HG03442 (cell line): ENCODE measurements around the gene KRT77.
"Not testable (repeated sequence)": the region's sequence is repeated elsewhere in the genome, so short reads cannot be mapped to it uniquely, and the experiment has no call there.

ENCODE experiments used
- ATAC-seq: cut with Tn5 transposase; IDR thresholded peaks from one replicate; pipeline ENCODE4 v1.9.1; 2021; ENCODE audit warnings: mild to moderate bottlenecking, moderate library complexity; ENCODE audit not compliant: unreplicated experiment

Gene KRT77

GRCh38 chr12:52703424-52703823 is at the start of gene KRT77:
Gene KRT77, minus strand, starts transcription at chr12:52703524. Its CDS starts 90 bp downstream, at chr12:52703434.
- ATAC-seq, result no peak

GRCh38 chr12:52752516-52752915 is 49.2 kb upstream of the KRT77 start:
- no peak for ATAC-seq

DNA sequence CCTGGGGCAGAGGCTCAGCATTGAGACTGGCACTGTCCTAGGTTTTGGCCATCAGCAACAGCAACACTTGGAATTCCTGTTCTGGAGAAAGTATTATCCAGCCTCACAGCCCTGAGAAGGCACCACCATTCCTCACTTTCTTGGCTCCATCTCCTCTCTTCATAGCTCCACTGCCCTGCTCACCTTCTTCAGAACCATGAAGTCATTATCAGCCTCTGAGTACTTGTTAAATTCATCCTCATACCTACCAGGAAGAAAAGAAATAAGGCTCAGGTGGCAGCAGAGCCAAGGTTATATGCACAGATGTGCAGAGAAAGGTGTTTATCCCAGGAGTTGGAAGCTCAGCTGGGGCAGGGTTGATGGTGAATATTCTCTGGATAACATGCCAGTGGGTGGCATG is 48.5 kb upstream of the KRT77 start:
- ATAC-seq, result no peak

- ATAC-seq, result not testable (repeated sequence)
These were observed 47.2 kb upstream of the KRT77 start for GRCh38 chr12:52750532-52750931.

DNA sequence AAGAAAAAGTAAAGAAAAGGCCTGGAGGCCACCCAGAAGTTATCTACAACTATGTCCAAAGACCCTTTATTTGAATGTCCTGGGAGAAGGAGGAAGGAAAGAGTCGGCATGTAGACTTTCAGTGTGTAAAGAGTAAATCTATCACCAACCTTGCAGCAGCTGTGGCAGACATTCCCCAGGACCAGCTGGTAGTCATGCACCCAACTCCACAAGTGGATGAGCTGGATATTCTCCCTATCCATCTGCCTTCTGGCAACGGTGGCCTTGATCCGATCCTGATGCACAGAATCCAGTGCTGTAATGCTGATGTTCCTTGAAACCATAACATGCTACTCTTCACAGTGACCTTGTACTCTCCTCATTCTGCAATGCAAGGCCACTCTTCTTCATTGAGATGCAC is 46.5 kb upstream of the KRT77 start:
- ATAC-seq, result no peak

GRCh38 chr12:52748578-52748977 is 45.3 kb upstream of the KRT77 start:
- ATAC-seq, result no peak

GRCh38 chr12:52745554-52745953 is 42.2 kb upstream of the KRT77 start:
- ATAC-seq, result no peak

DNA sequence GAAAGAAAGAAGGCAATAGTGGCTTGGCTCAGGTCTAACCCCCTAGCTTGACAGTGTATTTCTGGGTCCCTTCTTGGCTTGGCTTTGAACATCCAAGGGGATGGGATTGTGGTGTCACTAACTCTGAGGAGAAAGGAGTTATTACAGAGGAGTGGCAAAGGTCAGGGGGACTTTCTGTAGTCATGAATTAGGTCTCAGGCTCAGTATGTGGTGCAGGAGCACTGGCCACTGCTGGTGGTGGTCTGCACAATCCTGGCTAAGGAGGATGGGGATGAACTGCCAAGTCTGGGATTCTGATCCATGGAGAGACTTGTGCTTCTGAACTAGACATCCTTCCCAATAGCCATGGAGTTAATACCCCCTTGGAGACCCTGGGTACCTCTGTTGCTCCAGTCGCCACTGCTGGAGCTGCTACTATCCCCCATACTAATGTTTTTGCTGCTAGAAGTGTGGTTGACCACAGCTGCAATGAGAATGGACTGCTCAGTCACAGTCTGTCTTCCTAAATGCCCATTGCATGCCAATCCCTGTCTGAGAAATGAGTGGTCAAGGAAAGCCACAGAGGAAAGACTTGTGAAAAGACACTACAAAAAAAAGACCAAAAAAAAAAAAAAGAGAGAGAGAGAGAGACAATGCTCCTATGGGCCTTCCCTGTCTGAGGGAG is 41.3 kb upstream of the KRT77 start:
- no peak for ATAC-seq

DNA sequence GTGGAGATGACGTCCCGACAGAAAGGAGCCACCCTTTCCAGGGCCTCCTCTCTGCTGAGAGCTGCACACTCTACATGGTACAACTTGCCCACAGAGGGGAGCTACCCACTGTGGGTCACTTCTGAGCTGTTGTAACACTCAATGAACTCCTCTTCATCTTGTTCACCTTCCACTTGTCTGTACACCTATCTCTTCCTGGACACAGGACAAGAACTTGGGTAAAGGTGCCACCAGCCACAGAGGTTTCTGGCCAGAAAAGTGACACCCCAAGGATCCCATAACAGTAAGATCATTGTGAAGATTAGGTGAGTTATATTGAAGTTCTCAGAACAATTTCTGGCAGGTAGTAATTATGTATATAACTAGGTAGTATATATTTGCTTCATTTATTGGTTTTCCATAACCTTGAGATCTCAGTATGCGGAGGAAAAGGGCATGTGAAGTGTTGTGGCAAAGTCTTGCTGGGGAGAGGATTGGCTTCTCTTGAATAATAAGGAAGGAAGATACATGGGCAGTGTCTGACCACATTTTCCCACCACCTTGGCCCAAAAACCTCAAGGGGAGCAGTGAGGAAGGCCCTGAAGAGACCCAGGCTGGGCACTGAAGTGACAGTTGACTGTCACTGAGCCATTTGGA is 39.6 kb upstream of the KRT77 start:
- no peak for ATAC-seq

DNA sequence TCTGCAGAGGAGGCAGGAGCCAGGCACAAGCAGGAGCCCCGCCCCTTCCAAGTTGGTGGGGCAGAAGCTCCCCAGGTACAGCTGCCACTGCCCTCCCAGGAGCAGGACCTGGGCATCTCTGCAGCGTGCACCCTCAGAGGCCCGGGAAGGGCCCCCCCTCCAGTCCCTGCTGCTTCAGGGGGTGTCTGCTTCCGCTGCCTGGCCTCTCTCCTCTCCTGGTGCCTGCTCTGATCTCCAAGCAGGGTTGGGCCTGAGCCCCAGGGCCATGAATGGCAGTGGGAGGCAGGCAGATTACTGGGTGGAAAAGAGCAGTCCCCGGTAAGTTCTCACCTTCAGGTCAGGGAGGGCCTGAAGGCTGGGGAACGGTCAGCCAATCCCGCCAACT is 38.9 kb upstream of the KRT77 start:
- no peak for ATAC-seq

DNA sequence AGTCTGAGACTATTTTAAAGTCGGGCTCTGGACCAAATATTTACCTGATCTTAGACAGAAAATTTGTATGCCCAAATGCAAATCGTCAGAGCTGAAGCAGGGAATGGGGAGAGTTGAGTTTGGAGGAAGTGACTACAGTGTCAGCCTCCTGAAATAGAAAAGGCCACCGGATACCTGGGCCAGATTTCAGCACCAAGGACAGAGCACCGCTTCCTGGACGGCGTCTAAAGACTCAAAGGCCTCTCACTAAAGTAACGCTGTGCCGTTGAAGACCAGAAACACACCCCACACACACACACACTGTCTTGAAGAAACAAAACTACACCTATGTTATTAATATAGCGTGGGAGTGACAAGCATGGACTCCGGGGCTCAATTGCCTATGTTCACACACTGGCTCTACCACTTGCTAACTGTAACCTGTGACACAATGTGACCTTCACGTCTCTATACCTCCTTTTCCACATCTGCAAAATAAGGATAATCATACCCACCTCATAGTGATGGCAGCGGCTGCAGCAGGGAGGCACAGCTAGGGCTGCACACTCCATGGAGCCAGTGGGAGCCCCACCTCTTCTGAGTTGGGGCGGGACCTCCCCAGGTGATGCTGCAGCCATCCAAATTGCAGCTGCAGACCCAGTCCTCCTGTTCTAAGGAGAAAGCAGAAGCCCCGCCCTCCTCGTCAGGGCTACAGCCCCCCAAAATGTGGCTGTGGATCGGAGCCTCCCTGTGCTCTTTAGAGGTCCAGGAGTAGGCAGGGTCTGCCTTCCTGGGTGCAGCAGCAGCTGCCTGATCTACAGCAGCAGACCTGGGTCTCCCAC is 38.3 kb upstream of the KRT77 start:
- no peak for ATAC-seq

- ATAC-seq, result no peak
These were observed 37.3 kb upstream of the KRT77 start for GRCh38 chr12:52740584-52740983.

- no peak for ATAC-seq
These were observed 36.6 kb upstream of the KRT77 start for GRCh38 chr12:52739963-52740362.

DNA sequence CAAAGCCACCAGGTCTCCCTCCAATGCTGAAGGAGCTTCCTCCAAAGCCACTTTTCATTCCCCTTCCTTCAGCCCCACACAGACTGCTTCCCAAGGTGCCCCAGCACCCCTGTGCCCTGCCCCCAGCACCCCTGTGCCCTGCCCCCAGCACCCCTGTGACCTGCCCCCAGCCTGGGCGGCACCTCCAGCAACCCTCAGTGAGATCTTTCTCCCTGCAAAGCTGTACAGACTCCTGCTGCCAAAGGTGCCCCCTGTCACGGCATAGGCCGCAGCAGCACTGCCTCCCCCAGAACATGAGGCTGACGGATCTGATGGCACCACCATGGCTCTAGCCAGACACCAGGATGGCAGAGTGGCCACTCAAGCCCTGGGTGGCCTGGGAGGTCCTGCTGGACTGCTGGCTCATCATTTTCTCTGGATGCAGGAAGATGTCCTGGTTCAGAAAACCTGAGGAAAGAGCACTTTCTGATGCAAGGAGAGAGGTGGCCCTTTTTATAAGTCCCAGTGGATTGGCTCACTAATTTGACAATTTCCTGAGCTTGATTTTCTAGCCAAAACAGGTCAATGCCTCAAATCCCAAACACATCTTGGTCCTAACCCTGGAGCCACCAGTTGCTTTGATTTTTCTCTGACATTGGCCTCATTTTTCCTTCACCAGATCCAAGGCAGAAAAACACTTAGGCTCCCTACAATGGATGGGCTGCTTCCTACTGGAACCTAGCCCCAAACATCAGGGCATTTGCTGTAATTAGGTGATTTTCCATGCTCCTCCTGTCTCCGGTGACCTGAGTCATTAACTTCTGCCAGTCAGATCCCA is 32.7 kb upstream of the KRT77 start:
- ATAC-seq, result no peak

GRCh38 chr12:52735106-52735505 is 31.8 kb upstream of the KRT77 start:
- ATAC-seq, result no peak

DNA sequence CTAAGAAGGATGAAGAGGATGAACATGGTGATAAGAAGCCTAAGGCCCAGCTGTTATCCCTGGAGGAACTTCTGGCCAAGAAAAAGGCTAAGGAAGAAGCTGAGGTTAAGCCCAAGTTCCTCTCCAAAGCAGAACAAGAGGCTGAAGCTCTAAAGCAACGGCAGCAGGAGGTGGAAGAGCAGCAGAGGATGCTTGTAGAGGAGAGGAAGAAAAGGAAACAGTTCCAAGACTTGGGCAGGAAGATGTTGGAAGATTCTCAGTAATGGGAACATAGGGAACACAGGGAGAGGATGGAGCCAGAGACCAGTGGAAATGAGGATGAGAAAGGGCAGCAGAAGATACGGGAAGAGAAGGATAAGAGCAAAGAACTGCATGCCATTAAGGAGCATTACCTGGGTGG is 27.5 kb upstream of the KRT77 start:
- no peak for ATAC-seq

GRCh38 chr12:52730383-52730782 is 27.1 kb upstream of the KRT77 start:
- no peak for ATAC-seq

DNA sequence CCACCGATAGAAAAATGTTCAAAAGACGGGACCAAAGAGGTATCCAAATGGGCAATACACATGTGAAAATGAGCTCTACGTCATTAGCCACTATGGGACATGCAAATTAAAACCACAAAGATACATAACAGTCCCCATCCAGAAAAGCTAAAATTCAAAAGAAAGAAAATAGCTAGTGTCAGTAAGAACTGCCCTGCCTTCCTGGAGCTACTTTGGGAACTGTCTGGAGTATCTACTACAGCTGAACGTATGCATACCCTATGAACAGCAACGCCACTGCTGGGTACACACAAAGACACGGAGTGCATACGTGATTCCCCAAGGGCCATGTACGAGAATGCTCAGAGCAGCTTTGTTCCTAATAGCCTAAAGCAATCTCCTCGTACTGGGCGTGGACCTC is 25.8 kb upstream of the KRT77 start:
- ATAC-seq, result no peak

GRCh38 chr12:52728374-52728773 is 25.1 kb upstream of the KRT77 start:
- ATAC-seq, result no peak

DNA sequence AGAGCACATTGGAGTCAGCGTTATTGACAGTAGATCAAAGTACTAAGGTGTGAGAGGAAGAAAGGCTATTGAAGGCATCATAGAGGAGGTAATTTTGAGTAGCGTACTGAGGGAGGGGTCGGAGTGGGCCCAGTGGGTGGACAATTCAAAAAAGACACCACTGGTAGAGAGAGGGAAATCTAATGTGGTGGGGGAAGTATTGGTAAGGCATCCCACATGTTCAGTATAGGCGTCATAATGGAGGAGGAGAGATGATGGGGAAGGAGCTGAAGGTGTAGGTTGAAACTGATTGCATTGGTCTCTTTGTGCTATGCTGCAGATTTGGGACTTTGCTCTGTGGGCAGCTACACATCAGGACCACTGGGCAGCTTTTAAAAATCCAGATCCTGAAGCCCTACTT is 23.7 kb upstream of the KRT77 start:
- no peak for ATAC-seq

DNA sequence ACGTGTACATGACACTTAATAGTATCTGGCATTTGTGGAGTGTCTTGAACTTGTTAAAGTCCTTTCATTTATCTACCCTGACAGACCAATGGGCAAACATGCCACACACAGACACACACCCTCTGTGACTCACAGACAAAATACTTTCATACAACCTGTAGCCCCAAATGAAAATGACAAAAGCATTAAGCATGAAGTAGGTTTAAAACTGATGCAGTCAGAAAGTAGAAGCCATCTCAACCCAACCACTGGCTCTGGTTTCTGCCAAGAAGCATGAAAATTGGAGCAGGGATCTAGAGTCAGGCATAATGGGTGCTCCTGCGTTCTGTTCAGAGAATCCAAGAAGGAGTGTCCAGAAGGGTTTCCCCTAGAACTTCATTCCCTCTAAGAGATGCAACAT is 23.1 kb upstream of the KRT77 start:
- no peak for ATAC-seq
